ENCODE results near the gene CAMKMT. TPM values are rescaled to one million over a fixed set of nuclear protein-coding genes. Genes with fewer than 3 reads are reported as not detected.

The CAMKMT gene
- total and polyA plus RNA-seq, 9 of the 15 experiments (the other 6 are each of a cell fraction or from before 2014, with no cell fraction given): 1.6 to 15.3 (median 7.4) TPM

DNA sequence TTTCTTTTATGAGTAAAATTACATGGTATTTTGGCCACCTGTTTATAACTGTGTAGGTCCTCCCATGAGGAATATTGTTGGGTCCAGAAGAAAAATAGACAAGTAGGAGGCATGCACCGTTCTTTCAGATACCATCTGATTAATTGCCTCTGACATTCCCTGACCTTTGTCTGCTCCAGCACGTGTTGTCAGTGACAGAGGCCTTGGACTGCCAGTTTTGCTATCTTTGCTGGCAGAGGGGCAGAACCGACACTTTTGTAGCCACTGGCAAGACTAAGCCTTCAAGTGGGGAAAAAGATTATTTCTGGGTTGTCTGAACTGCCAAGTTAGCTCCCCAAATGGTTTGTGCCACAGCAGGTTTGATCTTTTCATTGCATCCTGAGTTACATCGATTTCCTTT, 276.9 kb downstream of the CAMKMT start:
- 0% methylated on average over 4 of the region's 4 CpGs for WGBS (ENCODE audit: insufficient coverage, low coverage, missing lambda C conversion rate)
- Histone ChIP-seq H3K9me1 (ENCODE audit: control insufficient read depth, insufficient read depth, low read length) (no peaks in the 10 kb centered on the region), H3K27ac (ENCODE audit: extremely low read depth, low read depth, low read length) (no peak overlapping the region), H3K9ac (ENCODE audit: insufficient read depth in 1 of 2, low read depth in 2 of 2, low read length in 2 of 2) (no peak overlapping the region), H4K20me1 (replicated peaks; ENCODE audit: control insufficient read depth, insufficient read depth, low read length) (no peaks in the 10 kb centered on the region), H3K79me2 (ENCODE audit: control insufficient read depth, insufficient read depth, low read length) (no peaks in the 10 kb centered on the region), H2AFZ (ENCODE audit: low read depth, low read length) (no peak overlapping the region), H3K27me3 (ENCODE audit: control insufficient read depth in 2 of 2, insufficient read depth in 2 of 2, low read length in 2 of 2) (no peaks in the 10 kb centered on the region; a peak in 1 of 5 replicates), H3K4me1 (replicated peaks in 1 of 2; ENCODE audit: control insufficient read depth in 2 of 2, insufficient read depth in 2 of 2, low read length in 2 of 2) (no peaks in the 10 kb centered on the region), H3K4me2 (ENCODE audit: insufficient read depth, low read length) (no peak overlapping the region), H3K9me3 (replicated peaks; ENCODE audit: control insufficient read depth, insufficient read depth, low read depth, low read length) (no peaks in the 10 kb centered on the region), H3K36me3 (ENCODE audit: control insufficient read depth, insufficient read depth, low read length) (no peaks in the 10 kb centered on the region), H3K4me3 (no peak overlapping the region)
- FAIRE-seq: no peak
- in situ Hi-C loops (cut with MboI): no loop called here
- no peak for ATAC-seq
- DNase-seq (ENCODE audit: extremely low read depth in 1 of 4, low spot score in 3 of 4): no peak
- intact Hi-C loops (cut with micrococcal nuclease): no loop called here
- no TSS peak for BruUV-seq (replicated peaks)
- POLR2A ChIA-PET: interaction anchor here (0.6 to 1.4 kb wide), 2 partner anchors 22 to 26 kb away, joined by 3 read pairs; no protein-coding TSS in a partner anchor
- CTCF ChIA-PET (ENCODE audit: low intra/inter-chr PET ratio): no interaction called here
- TF ChIP-seq MEIS2 (IDR thresholded peaks at IDR 0.05; ENCODE audit: partially characterized antibody): peak; percentile 63
- TF ChIP-seq NONO (IDR thresholded peaks at IDR 0.05; ENCODE audit: low read depth in 2 of 2, low read length in 1 of 2): no peak
- peak; percentile 38; the same call in 1 of the 2 replicates for TF ChIP-seq BHLHE40 (IDR thresholded peaks at IDR 0.05; ENCODE audit: low read length)

DNA sequence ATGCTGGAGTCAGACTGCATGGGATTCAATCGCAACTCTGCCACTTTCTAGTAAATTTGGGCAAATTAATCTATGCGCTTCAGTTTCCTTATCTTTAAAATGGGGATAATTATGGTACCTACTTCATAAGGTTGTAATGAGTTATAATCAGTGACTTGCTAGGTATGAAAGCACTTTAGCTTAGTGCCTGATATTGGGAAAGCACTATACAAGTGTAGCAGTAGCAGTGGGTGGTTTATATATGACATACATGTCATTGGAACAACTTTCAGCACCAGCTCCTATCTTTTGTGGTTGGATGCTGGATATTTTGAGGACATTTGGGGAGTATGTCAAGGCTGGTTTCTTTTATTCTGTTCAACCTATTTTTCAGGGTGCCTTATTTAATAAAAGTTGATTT, 277.7 kb downstream of the CAMKMT start:
- Histone ChIP-seq H3K36me3 (ENCODE audit: control insufficient read depth, insufficient read depth, low read length) (no peaks in the 10 kb centered on the region), H2AFZ (ENCODE audit: low read depth, low read length) (no peak overlapping the region), H3K4me3 (no peak overlapping the region), H3K9ac (ENCODE audit: insufficient read depth in 1 of 2, low read depth in 2 of 2, low read length in 2 of 2) (no peak overlapping the region), H3K9me1 (ENCODE audit: control insufficient read depth, insufficient read depth, low read length) (no peaks in the 10 kb centered on the region), H3K27me3 (ENCODE audit: control insufficient read depth in 2 of 2, insufficient read depth in 2 of 2, low read length in 2 of 2) (no peaks in the 10 kb centered on the region; a peak in 1 of 5 replicates), H3K4me2 (ENCODE audit: insufficient read depth, low read length) (no peak overlapping the region), H3K27ac (ENCODE audit: extremely low read depth, low read depth, low read length) (no peak overlapping the region), H3K4me1 (replicated peaks in 1 of 2; ENCODE audit: control insufficient read depth in 2 of 2, insufficient read depth in 2 of 2, low read length in 2 of 2) (no peaks in the 10 kb centered on the region), H3K79me2 (ENCODE audit: control insufficient read depth, insufficient read depth, low read length) (no peaks in the 10 kb centered on the region), H4K20me1 (replicated peaks; ENCODE audit: control insufficient read depth, insufficient read depth, low read length) (no peaks in the 10 kb centered on the region), H3K9me3 (replicated peaks; ENCODE audit: control insufficient read depth, insufficient read depth, low read depth, low read length) (no peaks in the 10 kb centered on the region)
- no peak for FAIRE-seq
- ChIA-PET POLR2A (interaction anchor here (1.0 to 1.4 kb wide), 2 partner anchors 20 to 23 kb away, joined by 3 read pairs; no protein-coding TSS in a partner anchor), CTCF (ENCODE audit: low intra/inter-chr PET ratio) (no interaction called here)
- intact Hi-C loops (cut with micrococcal nuclease) (no loop called here), in situ Hi-C loops (cut with MboI) (no loop called here)
- 48% methylated on average over 2 of the region's 2 CpGs for WGBS (ENCODE audit: insufficient coverage, low coverage, missing lambda C conversion rate)
- ATAC-seq: no peak
- BruUV-seq (replicated peaks): no TSS peak
- DNase-seq (ENCODE audit: extremely low read depth in 1 of 4, low spot score in 3 of 4): no peak
- no peak for TF ChIP-seq BHLHE40 (IDR thresholded peaks at IDR 0.05; ENCODE audit: low read length)
- no peak for TF ChIP-seq E2F4 (CRISPR knock-in tag; IDR thresholded peaks at IDR 0.05; ENCODE audit: low read depth)
- TF ChIP-seq SIRT6 (IDR thresholded peaks at IDR 0.05; ENCODE audit: low read depth, low read length): no peak
- no peak for TF ChIP-seq NR2C2 (CRISPR knock-in tag; IDR thresholded peaks at IDR 0.05)
- no peak for TF ChIP-seq NR2C2 (tag; IDR thresholded peaks at IDR 0.05)
- no peak for TF ChIP-seq POU5F1 (IDR thresholded peaks at IDR 0.05; ENCODE audit: borderline replicate concordance, low read depth, low read length, partially characterized antibody)
- no peak for TF ChIP-seq MYBL2 (IDR thresholded peaks at IDR 0.05; ENCODE audit: low read depth)
- TF ChIP-seq MYBL2 (CRISPR knock-in tag; IDR thresholded peaks at IDR 0.05; ENCODE audit: borderline replicate concordance): no peak
- TF ChIP-seq FOXP1 (CRISPR knock-in tag; IDR thresholded peaks at IDR 0.05): no peak
- TF ChIP-seq CHD4 (IDR thresholded peaks at IDR 0.05; ENCODE audit: insufficient read depth, insufficient replicate concordance, low read depth, low read length, poor library complexity, severe bottlenecking): no peak
- TF ChIP-seq NFXL1 (CRISPR knock-in tag; IDR thresholded peaks at IDR 0.05): no peak
- TF ChIP-seq NR3C1 (CRISPR knock-in tag; IDR thresholded peaks at IDR 0.05): no peak
- TF ChIP-seq CREM (IDR thresholded peaks at IDR 0.05; ENCODE audit: low read depth): no peak
- no peak for TF ChIP-seq ZNF668 (CRISPR knock-in tag; IDR thresholded peaks at IDR 0.05)
- TF ChIP-seq L3MBTL2 (IDR thresholded peaks at IDR 0.05): no peak
- no peak for TF ChIP-seq ZZZ3 (IDR thresholded peaks at IDR 0.05)
